OCI-LY7 (cell line): ENCODE results near the gene DEPDC7. TPM values are rescaled to one million over a fixed set of nuclear protein-coding genes. Genes with fewer than 3 reads are reported as not detected.

Experiments
- BruUV-seq: library from RNA; stranded (reverse); fragments of 400-500 nt; replicated peaks from 2 replicates; lab custom pipeline; 2021; lab: Mats Ljungman, UMichigan
- CTCF ChIA-PET: fragments of 300-600 bp; sonication (Branson Sonifier 250); formaldehyde crosslinking; loops from one replicate; lab custom pipeline; 2022; ENCODE audit warnings: antibody characterized with exemption; ENCODE audit not compliant: unreplicated experiment; lab: Charles Lee
- POLR2A ChIA-PET: fragments of 300-600 bp; sonication (Branson Sonifier 250); formaldehyde crosslinking; loops from one replicate; lab custom pipeline; 2022; ENCODE audit warnings: antibody characterized with exemption; lab: Charles Lee
- DNase-seq: peaks from one replicate; pipeline ENCODE4 v3.0.0-alpha.2; 2015; ENCODE audit warnings: low spot score
- H2AFZ ChIP-seq: fragments of 200-600 bp; sonication (generic), shearing (Covaris generic); 2 replicates; pipeline ENCODE4 v1.6.1; 2014; ENCODE audit warnings: mild to moderate bottlenecking, antibody characterized with exemption, low read length, moderate library complexity
- H3K27ac ChIP-seq: fragments of 200-600 bp; sonication (generic); 2 replicates; pipeline ENCODE4 v1.5.1; 2014; ENCODE audit warnings: mixed run types, low read depth, mild to moderate bottlenecking, moderate library complexity, low read length, inconsistent platforms; ENCODE audit not compliant: poor library complexity, severe bottlenecking
- H3K36me3 ChIP-seq: fragments of 200-600 bp; sonication (generic); 2 replicates; pipeline ENCODE4 v1.6.1; 2014; ENCODE audit warnings: mild to moderate bottlenecking, antibody characterized with exemption, low read length, moderate library complexity, mixed read lengths; ENCODE audit not compliant: insufficient read depth
- H3K4me1 ChIP-seq: fragments of 200-600 bp; sonication (generic); 2 replicates; pipeline ENCODE4 v1.5.1; 2014; ENCODE audit warnings: mild to moderate bottlenecking, low read length; ENCODE audit not compliant: insufficient read depth, poor library complexity, severe bottlenecking
- H3K4me2 ChIP-seq: fragments of 200-600 bp; sonication (generic); 2 replicates; pipeline ENCODE4 v1.6.1; 2014; ENCODE audit warnings: mild to moderate bottlenecking, low read length
- H3K4me3 ChIP-seq: fragments of 200-600 bp; sonication (generic); 2 replicates; pipeline ENCODE4 v1.5.1; 2014; ENCODE audit warnings: mild to moderate bottlenecking, low read depth, low read length; ENCODE audit not compliant: poor library complexity, severe bottlenecking
- H3K79me2 ChIP-seq: fragments of 200-600 bp; sonication (generic); 2 replicates; pipeline ENCODE4 v1.6.1; 2016; ENCODE audit warnings: low read depth, mild to moderate bottlenecking, low read length, moderate library complexity, mixed read lengths; ENCODE audit not compliant: insufficient read depth
- H3K9me2 ChIP-seq: fragments of 200-600 bp; sonication (generic); 2 replicates; pipeline ENCODE4 v1.6.1; 2016; ENCODE audit warnings: mild to moderate bottlenecking, low read length, mixed read lengths; ENCODE audit not compliant: insufficient read depth
- H3K9me3 ChIP-seq: fragments of 200-600 bp; sonication (generic); 2 replicates; pipeline ENCODE4 v1.6.1; 2014; ENCODE audit warnings: mild to moderate bottlenecking, mixed run types, low read length, mixed read lengths
- H4K20me1 ChIP-seq: fragments of 200-600 bp; sonication (generic); 2 replicates; pipeline ENCODE4 v1.6.1; 2014; ENCODE audit warnings: mild to moderate bottlenecking, antibody characterized with exemption, low read length, moderate library complexity, mixed read lengths; ENCODE audit not compliant: insufficient read depth
- CTCF ChIP-seq: fragments of 200-600 bp; sonication (generic); conservative IDR thresholded peaks from 2 replicates; pipeline ENCODE4 v1.5.1; 2014; ENCODE audit warnings: mild to moderate bottlenecking, antibody characterized with exemption, low read length, moderate library complexity, mixed read lengths
- EZH2phosphoT487 ChIP-seq: fragments of 200-600 bp; sonication (generic); IDR thresholded peaks from 2 replicates; pipeline ENCODE4 v1.6.1; 2018; ENCODE audit warnings: low read depth, borderline replicate concordance, mild to moderate bottlenecking, mixed run types, antibody characterized with exemption, low read length, moderate library complexity, mixed read lengths
- intact Hi-C: fragments of 100-400 bp; cut with micrococcal nuclease; formaldehyde crosslinking; loops from one replicate; pipeline ENCODE4 v1.10.0; 2022; ENCODE audit not compliant: unreplicated experiment
- total RNA-seq, 2 experiments: library from RNA; depleted of rRNA in 1 of 2; stranded (reverse); fragments of >200 nt in 1 of 2; shearing (Covaris generic) in 1 of 2; gene quantifications; 2 replicates each; pipeline ENCODE4 v1.2.3, GENCODE V29; 2014 to 2022

DEPDC7 gene
- total RNA-seq, 2 experiments from 2014 or later, result 0.66 to 1.5 TPM

- intact Hi-C loops, result no loop called here
- no peaks in the 10 kb centered on the region for H3K9me2 ChIP-seq
- CTCF ChIA-PET, result no interaction called here
Observed at GRCh38 chr11:33021501-33021900, 5.8 kb downstream of the DEPDC7 start.

DNA sequence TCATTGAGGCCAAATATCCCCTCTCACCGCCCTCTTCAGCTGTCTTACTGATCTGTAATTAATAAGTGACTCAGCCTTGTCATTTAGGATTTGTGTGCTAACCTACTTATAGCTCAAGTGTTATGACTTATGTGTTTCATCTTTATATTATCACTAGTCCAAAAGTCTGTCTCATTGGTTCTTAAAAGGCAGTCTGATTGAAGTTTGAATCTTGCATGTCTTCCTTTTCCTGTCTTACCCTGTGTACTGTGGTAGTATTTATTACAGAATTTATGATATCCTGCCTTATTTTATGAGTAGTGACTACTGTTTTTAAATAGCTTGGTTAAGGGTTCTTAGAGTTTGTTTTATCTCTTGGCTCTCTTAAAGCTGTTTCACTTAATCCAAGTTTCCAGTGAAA is 6.3 kb downstream of the DEPDC7 start:
- Histone ChIP-seq H3K4me3 (no peak overlapping the region), H3K79me2 (no peaks in the 10 kb centered on the region), H4K20me1 (no peaks in the 10 kb centered on the region), H3K9me2 (no peaks in the 10 kb centered on the region), H3K27ac (no peak overlapping the region), H3K4me1 (no peaks in the 10 kb centered on the region), H3K9me3 (no peaks in the 10 kb centered on the region), H3K36me3 (no peaks in the 10 kb centered on the region), H2AFZ (no peak overlapping the region), H3K4me2 (no peak overlapping the region)
- POLR2A ChIA-PET, result interaction anchor here (0.7 to 4.1 kb wide), 6 partner anchors 10 to 1509 kb away, joined by 3 to 19 read pairs (median 4); partner anchors contain the start of gene TCP11L1
- TF ChIP-seq CTCF, result no peak
- TF ChIP-seq EZH2phosphoT487, result no peak
- intact Hi-C loops, result no loop called here
- no TSS peak for BruUV-seq
- DNase-seq, result no peak
- CTCF ChIA-PET, result no interaction called here

More at GRCh38 chr11:33021501-33021900, 5.8 kb downstream of the DEPDC7 start:
- POLR2A ChIA-PET, result interaction anchor here (0.6 to 4.1 kb wide), 6 partner anchors 12 to 1509 kb away, joined by 3 to 19 read pairs (median 4); partner anchors contain the start of gene TCP11L1
- Histone ChIP-seq H3K36me3 (no peaks in the 10 kb centered on the region), H3K4me2 (no peak overlapping the region), H3K4me3 (no peak overlapping the region), H3K27ac (no peak overlapping the region), H4K20me1 (no peaks in the 10 kb centered on the region), H3K79me2 (no peaks in the 10 kb centered on the region), H2AFZ (no peak overlapping the region), H3K4me1 (no peaks in the 10 kb centered on the region), H3K9me3 (no peaks in the 10 kb centered on the region)
- no peak for DNase-seq
- BruUV-seq, result no TSS peak
- TF ChIP-seq EZH2phosphoT487, result no peak
- no peak for TF ChIP-seq CTCF

DNA sequence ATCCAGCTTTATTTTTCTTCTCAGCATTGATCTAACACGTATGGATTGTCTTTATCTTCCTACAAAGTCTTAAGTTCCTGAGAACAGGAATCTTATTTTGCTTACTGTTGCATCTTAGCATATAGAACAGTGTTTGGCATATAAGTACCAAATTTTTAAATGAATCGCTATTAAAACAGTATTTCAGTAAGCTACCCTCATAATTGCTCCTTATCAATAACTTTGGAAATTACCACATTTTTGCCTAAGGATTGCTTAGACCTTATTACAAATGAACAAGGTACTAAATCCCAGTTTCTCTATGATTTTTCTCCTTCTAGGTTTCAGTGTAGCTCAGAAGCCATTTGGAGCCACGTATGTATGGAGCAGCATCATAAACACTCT is 9.7 kb downstream of the DEPDC7 start:
- Histone ChIP-seq H3K27ac (no peak overlapping the region), H3K4me2 (no peak overlapping the region), H3K4me1 (no peaks in the 10 kb centered on the region), H3K9me3 (no peaks in the 10 kb centered on the region), H4K20me1 (no peaks in the 10 kb centered on the region), H3K79me2 (no peaks in the 10 kb centered on the region), H2AFZ (no peak overlapping the region), H3K4me3 (no peak overlapping the region), H3K36me3 (no peaks in the 10 kb centered on the region), H3K9me2 (no peaks in the 10 kb centered on the region)
- ChIA-PET POLR2A (interaction anchor here (0.9 to 1.3 kb wide), 3 partner anchors 8 to 42 kb away, joined by 3 to 5 read pairs (median 5); partner anchors contain the start of gene DEPDC7), CTCF (no interaction called here)
- no peak for DNase-seq
- no peak for TF ChIP-seq EZH2phosphoT487
- TF ChIP-seq CTCF, result no peak
- intact Hi-C loops, result no loop called here
- no TSS peak for BruUV-seq
